Liver (tissue), 5 donors: Measurements from ENCODE around the gene ABHD12. TPM values are rescaled to one million over a fixed set of nuclear protein-coding genes. Genes with fewer than 3 reads are reported as not detected.

ENCODE experiments used
- polyA plus RNA-seq, 2 donors: library from polyadenylated mRNA; stranded (reverse) in 1 of 2; unstranded in 1 of 2; fragments of 200-250 nt in 1 of 2; fragments of >200 nt in 1 of 2; fragmentation: Nextera tagmentation in 1 of 2; extraction: Ambion mirVana in 1 of 2; gene quantifications; one replicate each; pipeline versions ENCODE4 v1.2.1 to v1.2.3, GENCODE V29; 2013 to 2015
- small RNA-seq: library from RNA; depleted of rRNA; stranded (forward); fragments of <200 nt; gene quantifications from one replicate; pipeline ENCODE3, GENCODE V24; 2014
- total RNA-seq, 2 donors: library from RNA; depleted of rRNA; stranded (reverse); fragments of >200 nt; gene quantifications; one replicate each; pipeline ENCODE4 v1.2.3, GENCODE V29; 2014
- donor health status: healthy.
- donor health status: healthy.
- donor health status: healthy.

ABHD12 gene
- total and polyA plus RNA-seq, 4 donors: 11.1 to 15.4 (median 12.9) TPM

Small RNA genes lying within 50 kb of the gene (small RNA-seq; reads per million reads assigned to genes)
- not detected for gene AL121772.2

Other genes starting within 250 kb of the ABHD12 start
- 10 to 100 TPM; 19.0 to 29.7 TPM for gene ENTPD6, start 195.1 kb downstream of the ABHD12 start, total RNA-seq
- gene ENTPD6, start 195.1 kb downstream of the ABHD12 start, polyA plus RNA-seq: 10 to 100 TPM; 14.9 to 29.9 TPM
- 10 to 100 TPM; 11.3 to 11.7 TPM for gene PYGB, start 142.8 kb downstream of the ABHD12 start, total RNA-seq
- gene PYGB, start 142.8 kb downstream of the ABHD12 start, polyA plus RNA-seq: 1 to 10 TPM; 3.6 to 8.3 TPM
- 10 to 100 TPM in 1 of 2 donors, under 1 TPM in 1; 0.25 to 11.4 TPM for gene GINS1, start 16.8 kb upstream of the ABHD12 start, total RNA-seq
- under 1 TPM; 0.17 to 0.70 TPM for gene GINS1, start 16.8 kb upstream of the ABHD12 start, polyA plus RNA-seq
- gene NINL, start 194.7 kb upstream of the ABHD12 start, total RNA-seq: 1 to 10 TPM; 2.8 to 3.6 TPM
- 1 to 10 TPM; 1.9 to 2.7 TPM for gene NINL, start 194.7 kb upstream of the ABHD12 start, polyA plus RNA-seq
- 1 to 10 TPM; 4.7 to 5.0 TPM for gene NANP, start 233.2 kb upstream of the ABHD12 start, total RNA-seq
- 1 to 10 TPM; 1.5 to 1.8 TPM for gene NANP, start 233.2 kb upstream of the ABHD12 start, polyA plus RNA-seq